CD1c-positive myeloid dendritic cell (primary cell): ENCODE measurements around the gene RAB11A.
A peak's percentile ranks its signal among the peaks of the same experiment; 100 is the strongest.

Experiments used
- DNase-seq: peaks from one replicate; pipeline ENCODE4 v3.0.0-alpha.2; 2016; ENCODE audit errors: extremely low spot score

RAB11A gene

DNA sequence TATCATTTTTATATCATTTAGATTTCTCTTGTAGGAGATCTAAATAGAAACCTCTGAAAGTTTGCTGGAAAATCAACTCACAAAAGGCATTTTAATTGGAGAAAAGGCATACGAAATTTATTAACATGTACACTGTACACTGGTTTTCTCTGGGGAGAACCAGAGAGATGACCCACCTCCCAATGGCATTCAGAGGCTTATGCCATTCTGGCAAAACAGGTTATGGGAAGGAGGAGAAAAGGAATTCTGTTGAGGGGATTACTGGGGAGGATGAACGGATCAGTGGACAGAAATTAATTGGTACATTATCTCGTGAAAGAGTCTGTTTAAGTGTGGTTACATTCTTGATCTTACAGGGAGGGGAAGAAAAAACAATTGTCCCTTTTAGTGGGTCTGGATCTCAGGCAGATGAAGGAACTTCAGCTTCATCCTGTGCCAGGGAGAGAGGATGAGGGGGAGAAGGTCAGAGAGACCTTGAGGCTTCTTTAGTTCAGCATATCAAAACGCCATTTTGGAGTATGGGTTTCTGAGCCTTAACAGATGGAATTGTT lies 16.5 kb downstream of the RAB11A start:
- DNase-seq, result no peak

DNA sequence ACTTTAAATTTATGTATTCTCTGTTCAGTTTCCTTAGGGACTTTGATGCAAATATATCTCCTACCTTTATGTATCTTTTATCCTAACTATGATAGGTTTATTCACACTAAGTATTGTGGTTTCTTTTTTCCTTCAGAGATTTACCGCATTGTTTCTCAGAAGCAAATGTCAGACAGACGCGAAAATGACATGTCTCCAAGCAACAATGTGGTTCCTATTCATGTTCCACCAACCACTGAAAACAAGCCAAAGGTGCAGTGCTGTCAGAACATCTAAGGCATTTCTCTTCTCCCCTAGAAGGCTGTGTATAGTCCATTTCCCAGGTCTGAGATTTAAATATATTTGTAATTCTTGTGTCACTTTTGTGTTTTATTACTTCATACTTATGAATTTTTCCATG lies 18.3 kb downstream of the RAB11A start:
- peak; percentile 20 for DNase-seq

DNA sequence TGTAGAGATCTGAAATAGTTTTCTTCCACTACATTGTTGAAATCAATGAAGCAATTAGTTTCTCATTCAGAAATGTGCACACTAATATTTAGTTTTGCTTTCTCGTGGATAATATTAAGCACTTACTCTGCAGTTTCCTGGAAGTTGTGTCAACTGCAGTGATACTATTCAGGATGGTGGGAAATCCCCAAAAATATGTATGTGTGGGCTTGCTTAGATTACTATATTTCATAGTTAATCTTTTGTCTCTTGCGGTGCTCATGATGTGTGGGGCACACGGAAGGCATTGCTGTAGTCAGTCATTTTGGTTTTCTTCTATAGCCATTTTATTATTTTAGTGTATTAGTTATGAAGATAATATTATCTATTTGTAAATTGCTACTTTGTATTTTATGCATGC lies 19.7 kb downstream of the RAB11A start:
- no peak for DNase-seq

DNA sequence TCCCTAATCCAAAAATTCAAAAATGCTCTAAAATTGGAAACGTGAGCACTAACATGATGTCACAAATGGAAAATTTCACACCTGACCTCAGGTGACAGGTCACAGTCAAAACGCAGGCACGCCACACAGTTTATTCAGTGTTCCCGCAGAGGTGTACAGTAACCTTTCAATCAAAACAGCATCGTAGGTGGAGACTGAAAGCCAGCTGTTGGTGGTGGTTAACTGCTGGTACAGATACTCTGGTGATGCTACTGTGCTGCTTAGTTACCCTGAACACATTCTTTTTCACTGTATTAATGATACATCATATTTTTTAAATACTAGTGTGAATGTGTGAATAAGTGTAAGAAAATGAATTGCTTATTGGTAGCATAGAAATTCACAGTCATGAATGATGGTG lies 23.8 kb downstream of the RAB11A start:
- DNase-seq, result no peak

DNA sequence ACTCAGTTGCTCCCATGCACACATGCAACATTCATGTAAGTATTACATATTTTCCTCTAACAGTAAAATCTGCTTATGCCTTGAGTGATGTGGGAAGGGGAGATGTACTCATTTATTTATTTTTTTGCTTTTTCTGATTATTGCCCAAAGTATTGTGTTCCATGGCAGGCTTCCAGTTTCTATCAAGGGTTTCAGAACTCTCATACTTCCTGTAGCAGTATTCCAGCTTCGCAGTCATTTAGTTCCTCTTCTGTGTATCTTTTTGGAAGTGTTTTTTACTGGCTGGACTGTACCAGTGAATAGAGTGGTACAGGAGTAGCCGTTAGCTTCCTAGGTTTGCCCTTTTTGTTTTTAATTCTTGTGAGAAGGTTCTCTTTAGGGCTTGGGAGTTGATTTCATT lies 26.9 kb downstream of the RAB11A start:
- peak; percentile 8 for DNase-seq

DNA sequence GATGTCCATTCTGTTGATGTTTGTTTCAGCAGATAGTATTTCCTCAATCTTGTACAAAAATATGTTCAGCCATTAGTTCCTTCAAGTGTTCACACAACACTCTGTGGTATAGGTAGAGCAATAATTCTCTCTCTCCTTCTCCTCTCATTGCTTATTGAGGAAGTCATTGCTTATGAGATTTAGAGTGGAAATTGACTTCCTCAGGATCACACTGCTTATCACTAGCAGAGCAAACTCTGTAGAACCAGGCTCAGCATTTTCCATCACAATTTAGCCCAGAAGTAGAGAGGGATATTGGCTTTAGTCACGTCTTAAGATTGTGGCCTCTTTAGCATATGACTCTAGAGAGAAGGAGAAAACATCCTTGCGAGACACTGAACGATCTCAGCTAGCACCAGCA lies 31.2 kb downstream of the RAB11A start:
- no peak for DNase-seq

DNA sequence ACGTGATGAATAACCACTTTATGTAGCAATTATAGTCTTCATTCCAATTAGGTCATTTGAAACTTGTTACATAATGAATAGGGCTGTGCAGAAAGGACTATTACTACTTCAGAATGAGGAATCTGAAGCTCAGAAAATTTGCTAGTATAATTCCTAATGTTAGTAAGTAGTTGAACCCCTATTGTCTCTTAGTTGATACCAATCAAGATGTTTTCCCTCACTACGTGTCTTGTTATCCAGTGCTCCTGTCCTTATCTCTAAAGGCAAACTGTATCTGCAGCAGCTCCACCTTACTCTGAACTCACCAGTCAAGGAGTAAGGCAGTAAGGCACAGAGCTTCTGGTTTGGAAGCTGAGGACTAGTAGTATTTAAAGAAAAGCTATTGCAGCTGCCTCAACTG lies 32.0 kb downstream of the RAB11A start:
- no peak for DNase-seq

DNA sequence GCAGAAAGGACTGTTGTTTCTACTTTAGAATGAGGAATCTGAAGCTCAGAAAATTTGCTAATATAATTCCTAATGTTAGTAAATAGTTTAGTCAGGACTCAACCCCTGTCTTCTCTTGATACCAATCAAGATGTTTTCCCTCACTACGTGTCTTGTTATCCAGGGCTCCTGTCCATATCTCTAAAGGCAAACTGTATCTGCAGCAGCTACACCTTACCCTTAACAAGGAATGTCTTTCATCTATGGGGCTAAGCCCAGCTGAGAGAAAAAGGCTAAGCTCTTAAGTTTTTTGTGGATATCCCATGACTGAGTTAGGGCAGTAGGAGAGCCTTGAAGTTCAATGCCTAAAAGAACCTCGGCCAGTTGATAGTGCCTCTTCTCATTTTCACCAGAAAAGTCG lies 32.5 kb downstream of the RAB11A start:
- no peak for DNase-seq

DNA sequence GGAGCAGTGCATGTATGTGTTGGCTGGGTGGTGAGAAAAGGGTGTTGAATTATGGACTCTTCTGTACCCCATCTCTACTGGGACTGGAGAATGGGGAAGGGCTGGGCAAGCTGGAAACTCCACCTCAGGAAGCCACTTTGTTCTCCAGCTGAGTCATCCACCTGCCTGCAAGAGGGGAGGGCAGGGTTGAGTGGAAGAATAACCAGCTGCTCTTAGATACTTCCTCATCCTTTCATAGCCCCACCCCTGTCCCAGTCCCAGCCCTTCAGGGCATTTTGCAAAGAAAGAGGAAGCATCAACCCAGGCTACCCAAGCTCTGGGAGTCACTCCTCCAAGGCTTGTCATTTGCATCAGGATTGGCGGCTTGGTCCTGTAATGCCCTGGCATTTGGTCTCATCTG lies 33.1 kb downstream of the RAB11A start:
- DNase-seq, result peak; percentile 91

DNA sequence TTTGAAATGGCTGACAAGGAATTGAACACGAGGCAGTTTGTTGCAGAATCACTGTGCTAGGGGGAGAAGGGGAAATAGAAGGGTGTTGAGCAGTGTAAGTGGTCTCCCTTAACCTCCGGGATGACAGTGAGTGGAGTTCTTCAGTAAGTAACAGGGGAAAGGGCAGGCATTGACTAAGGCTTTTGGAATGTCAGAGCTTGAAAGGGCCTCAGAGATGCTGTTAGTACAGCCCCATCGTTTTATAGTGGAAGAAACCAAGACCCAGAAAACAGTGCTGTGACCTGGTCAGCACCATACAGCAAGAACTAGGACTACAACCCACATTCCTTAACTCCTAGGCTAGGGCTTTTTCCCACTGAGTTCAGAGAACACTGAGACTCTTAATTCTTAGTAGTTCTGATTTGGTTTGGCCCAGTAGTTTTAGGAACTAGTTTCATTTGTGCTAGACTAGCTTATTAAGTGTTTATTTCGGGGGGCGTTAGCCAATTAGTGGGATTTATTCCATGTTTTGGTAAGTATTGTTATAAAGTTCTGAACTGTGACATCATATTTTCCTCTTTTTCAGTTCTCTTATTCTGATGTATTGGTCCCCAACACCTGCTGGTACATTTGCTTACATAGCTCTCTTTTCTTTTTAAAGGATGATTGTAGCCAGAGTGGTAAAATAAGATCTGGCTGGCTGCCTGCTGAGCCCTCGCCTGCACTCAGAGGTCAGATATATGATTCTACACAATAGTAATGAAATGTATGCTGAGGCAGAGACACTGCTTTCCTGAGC lies 34.2 kb downstream of the RAB11A start:
- DNase-seq, result no peak

DNA sequence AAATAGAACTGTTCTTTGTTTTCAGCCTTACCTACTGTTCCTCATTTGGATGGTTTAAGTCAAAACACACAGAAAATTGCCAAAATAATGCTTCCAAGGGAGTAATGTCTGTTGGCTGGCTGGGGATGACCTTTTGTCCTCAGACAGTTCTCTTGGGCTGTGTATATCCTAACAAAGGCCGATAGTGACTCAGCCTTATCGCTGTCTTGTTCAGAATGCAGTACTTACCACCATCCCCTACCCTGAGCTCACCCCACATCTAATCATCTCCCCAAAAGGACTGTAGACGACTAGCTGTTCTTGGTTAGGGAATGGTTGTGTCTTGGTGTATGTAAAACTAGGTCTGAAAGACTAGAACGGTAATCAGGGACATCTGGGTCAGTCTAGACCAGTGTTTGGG lies 35.0 kb downstream of the RAB11A start:
- DNase-seq, result no peak

DNA sequence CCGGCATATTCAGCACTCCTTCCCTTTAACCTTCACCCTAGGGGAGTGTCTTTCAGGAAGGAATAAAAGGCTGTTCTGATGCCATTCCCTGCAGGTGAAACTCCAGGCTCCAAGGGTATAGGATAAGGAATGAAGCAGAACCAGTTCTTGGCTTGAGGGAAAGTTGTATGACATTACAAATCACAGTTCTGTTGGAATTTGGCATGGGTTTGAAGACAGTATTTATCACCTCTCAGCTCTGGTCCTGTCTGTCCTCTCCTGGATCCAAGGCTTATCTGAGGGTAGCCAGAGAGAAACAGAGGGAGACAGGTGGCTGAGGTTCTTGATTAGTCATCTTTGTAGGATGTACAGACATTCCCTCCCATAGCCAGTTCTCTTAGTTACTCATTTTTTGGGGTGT lies 37.1 kb downstream of the RAB11A start:
- no peak for DNase-seq

DNA sequence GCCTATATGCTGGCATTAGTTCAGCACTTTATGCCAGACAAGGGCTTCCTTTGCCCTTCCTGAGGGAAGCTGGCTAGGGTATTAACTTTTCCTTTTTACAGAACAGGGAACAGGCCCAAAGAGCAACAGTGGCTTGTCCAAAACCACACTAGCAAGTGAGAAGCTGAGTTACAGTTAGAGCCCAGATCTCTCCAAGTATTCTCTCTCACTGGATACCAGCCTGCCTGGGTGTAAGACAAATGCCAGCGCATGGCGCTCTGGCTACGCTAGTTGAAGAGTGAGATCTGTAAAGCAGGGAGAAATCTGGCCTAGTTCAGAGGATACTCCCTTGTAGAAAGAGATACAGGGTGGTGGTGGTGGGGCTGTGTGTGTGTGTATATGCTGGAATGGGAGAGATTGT lies 38.4 kb downstream of the RAB11A start:
- DNase-seq, result no peak

DNA sequence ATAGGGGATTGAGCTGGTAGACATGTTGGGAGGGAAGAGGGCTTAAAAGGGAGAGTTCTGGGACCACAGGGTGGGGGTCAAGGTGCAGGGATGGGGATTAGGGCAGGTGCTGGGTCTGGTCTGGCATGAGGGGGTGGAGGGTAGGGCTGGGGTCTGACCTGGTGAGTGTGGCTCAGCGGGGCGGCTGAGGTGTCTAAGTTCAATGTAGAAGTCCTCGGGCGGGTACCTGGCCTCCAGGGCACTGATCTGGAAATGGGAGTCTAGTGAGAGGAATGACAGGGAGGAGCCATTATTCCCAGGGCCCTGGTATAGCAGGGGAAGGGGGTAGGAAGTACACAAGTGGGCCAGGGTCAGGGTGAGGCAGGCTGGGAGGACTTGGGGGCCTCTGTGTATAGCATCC lies 39.6 kb downstream of the RAB11A start:
- no peak for DNase-seq

DNA sequence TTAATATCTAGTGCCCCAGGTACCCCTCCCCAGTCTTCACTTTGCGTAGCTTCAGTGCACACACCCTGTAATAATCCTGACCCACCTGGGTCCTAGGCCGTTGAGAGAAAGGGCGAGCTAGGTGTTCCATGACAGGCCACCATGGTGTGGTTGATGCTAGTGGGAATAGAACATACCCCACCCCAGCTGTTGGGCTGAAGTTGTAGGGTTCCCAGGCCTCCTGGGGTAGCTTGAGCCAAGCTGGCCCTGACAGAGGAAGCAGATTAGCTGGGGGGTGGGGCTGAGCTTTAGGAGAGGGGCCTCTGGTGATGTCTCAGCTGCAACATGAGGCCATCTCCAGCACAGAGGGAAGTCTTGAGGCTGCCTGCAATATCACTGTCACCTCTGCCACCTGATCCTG lies 40.5 kb downstream of the RAB11A start:
- no peak for DNase-seq

DNA sequence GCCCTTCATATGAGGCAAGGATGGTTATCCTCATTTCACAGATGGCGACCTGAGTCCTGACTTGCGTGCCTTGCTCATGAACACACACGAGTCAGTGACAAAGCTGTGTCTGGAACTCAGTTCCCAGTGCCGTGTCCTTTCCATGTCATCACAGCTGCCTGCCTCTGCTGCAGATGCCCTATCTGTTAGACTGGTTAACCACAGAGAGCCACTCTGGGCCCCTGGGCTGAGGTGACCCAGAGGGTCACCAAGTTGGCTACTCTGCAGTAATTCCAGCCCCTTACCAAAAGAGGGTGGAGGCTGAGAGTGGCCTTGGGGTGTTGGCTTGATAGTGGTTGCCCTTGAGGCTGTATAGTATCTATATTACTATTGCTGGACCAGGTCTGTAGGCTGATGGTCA lies 41.0 kb downstream of the RAB11A start:
- DNase-seq, result no peak

DNA sequence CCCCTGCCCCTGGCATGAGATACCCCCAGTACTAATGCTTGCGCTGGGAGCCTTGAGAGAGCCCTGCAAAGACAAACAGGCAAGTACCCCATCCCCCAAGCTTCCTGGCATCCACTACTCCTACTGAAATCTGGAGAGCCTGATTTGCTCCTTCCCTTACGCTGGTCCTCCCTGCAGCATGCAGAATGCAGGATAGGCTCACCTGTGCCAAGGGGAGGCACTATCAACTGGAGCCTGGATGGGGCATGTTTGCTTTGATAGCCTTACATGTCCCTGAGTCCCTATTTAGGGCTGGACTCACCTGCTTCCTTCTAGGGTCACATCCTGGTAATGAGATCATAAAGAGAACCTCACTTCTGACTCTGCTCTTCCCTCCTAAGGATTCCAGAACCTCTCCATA lies 42.9 kb downstream of the RAB11A start:
- DNase-seq, result no peak

DNA sequence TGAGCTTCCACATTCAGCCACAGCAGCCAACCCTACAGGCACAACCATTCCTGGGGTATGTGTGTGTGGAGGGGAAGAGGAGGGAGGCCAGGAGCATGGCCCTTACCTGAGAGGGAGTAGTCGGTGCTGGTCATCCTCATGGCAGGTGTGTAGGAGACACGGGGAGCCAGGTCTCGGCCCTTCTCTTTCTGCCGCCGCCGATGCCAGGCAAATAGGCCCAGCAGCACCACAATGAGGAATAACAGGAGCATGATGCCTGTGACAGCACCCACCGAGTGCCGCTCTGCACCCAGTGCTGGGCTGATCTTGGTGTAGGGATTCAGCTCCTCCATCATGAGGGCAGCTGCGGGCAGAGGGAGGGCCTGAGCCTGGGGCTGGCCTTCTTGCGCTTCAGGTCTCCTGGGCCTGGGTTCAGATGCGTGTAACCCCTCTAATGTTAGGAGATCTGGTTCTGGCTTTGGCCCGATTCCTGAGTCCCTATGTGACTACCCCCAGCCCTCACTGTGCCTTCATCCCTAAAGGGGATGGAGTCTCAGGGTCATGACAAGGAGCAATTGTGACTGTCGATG lies 44.4 kb downstream of the RAB11A start:
- DNase-seq, result no peak

DNA sequence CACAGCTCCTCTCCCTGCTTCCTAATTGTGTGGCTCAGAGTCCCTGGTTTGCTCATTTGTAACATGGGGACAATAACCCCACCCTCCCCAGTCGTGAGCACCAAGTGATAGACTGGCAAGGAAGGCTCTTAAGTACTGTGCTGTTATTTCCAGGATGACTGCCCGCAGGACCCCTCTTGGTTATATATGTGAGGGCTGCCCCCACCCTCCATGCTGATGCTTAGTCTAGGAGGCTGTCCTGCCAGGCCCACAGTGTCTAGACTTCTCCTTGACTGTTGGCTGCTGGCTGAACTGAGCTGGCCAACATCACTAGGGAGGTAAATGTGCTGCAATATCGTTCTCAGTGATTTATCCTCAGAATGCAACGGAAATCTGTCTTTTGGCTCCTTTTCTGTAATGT lies 45.1 kb downstream of the RAB11A start:
- DNase-seq, result no peak

DNA sequence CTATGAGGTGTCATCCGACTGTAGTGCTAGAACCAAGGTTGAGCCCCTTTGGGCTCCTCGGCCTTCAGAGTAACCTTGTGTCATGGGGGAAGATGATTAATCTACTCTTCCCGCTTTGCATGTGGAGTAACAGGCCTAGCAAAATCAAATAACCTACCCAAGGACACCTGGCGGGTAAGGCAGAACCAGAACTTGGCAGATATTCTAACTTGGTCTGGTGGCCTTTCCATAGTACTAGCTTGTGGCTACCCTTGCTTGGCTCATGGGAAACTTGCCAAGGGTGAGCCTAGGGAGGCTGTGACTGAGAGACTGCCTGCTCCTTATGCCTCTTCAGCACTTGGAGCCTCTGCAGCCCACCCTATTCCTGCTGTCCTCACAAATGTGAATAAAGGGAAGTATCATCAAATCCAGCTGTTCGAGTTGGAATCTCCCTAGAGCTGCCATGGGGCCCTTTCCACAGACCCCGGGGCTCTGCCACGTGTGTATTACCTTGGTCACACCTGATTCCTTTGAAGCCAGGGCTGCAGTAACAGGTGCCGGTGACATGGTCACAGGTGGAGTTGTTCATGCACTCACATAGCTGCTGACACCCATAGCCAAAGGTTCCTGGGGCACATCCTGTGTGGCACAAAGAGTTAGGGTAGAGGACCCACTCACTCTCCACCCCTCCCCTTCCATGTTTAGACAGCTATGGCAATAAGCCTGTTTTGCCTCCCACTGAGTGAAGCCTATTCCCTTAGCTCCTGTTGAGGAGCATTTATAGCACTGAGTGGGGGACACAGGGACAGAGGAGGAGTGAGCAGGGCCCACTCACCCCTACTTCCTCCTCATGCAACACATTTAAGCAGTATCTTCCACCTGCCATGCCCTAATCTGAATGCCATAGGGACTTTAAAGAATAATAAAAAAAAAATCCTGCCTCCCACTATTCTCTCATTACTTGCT lies 46.0 kb downstream of the RAB11A start:
- no peak for DNase-seq

DNA sequence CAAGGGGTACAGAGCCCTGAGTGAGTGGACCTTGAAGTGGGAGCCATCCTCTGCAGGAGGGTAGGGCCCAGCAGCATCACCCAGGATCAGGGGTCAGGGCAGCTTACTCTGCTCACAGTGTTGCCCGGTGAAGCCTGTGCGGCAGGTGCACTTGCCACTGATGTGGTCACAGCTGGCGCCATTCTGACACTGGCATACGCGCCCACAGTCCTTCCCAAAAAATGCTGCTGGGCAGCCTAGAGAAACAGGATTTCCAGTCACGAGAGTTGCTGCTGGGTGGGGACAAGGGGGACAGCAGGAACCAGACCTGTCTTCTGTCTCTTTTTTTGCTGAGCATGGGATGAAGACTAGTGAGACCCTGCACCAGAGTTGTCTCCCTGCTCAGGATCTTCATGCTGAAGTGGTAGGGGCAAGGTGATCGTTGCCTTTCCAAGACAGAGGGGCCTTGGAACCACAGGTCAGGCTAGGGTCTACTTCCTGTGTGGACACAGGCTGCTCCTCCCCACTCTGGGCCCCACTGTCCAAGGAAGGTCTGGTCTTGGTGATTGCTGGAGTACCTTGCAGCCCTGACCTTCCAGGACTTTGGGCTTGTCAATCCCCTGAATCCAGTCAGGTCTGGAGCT lies 46.9 kb downstream of the RAB11A start:
- no peak for DNase-seq
